Central memory CD8-positive, alpha-beta T cell (primary cell): ENCODE results near the gene TCF7.

Experiments used
- ATAC-seq: fragments of 150-1000 bp; cut with Tn5 transposase; replicated peaks from 2 replicates; pipeline ENCODE4 v1.10.0; 2022; ENCODE audit warnings: mild to moderate bottlenecking, moderate FRiP score, moderate number of reproducible peaks; ENCODE audit not compliant: poor library complexity, severe bottlenecking; ENCODE audit errors: extremely low read depth
- DNase-seq, 2 donors: peaks; one replicate each; pipeline ENCODE4 v3.0.0; 2021; ENCODE audit warnings: low spot score in 2 of 2
- H3K27ac Mint-ChIP-seq: one replicate; pipeline ENCODE4 v1.8.0; 2022; ENCODE audit warnings: low read depth, mild to moderate bottlenecking, moderate library complexity, mixed read lengths
- H3K27me3 Mint-ChIP-seq: one replicate; pipeline ENCODE4 v1.8.0; 2022; ENCODE audit warnings: mixed read lengths
- H3K36me3 Mint-ChIP-seq: one replicate; pipeline ENCODE4 v1.8.0; 2022; ENCODE audit warnings: mild to moderate bottlenecking, moderate library complexity, mixed read lengths; ENCODE audit not compliant: insufficient read depth
- H3K4me1 Mint-ChIP-seq: one replicate; pipeline ENCODE4 v1.8.0; 2022; ENCODE audit warnings: mixed read lengths
- H3K4me3 Mint-ChIP-seq: one replicate; pipeline ENCODE4 v1.8.0; 2022; ENCODE audit warnings: mild to moderate bottlenecking, moderate library complexity, mixed read lengths
- H3K9me3 Mint-ChIP-seq: one replicate; pipeline ENCODE4 v1.8.0; 2022; ENCODE audit warnings: mixed read lengths

The TCF7 gene

GRCh38 chr5:134113902-134114875, at the start of gene TCF7:
TCF7 (plus strand) TSS chr5:134114681; CDS start chr5:134114907, 226 bp downstream.
- DNase-seq: peak; percentile 59 to 63
- peak; percentile 65 for ATAC-seq

GRCh38 chr5:134069553-134069952, 44.9 kb upstream of the TCF7 start:
- Mint-ChIP-seq H3K36me3 (peaks cover 4% of the 10 kb centered on the region), H3K27me3 (peaks cover 13% of the 10 kb centered on the region), H3K4me3 (no peak overlapping the region), H3K27ac (no peak overlapping the region), H3K4me1 (peaks cover 22% of the 10 kb centered on the region), H3K9me3 (no peaks in the 10 kb centered on the region)
- ATAC-seq (no peak), DNase-seq (no peak)

More at GRCh38 chr5:134113902-134114875, at the start of gene TCF7:
- Mint-ChIP-seq H3K4me1 (peaks cover 57% of the 10 kb centered on the region), H3K27ac (peak within 1 kb of the TSS; percentile 94), H3K9me3 (no peaks in the 10 kb centered on the region), H3K36me3 (peaks cover 50% of the 10 kb centered on the region), H3K27me3 (no peaks in the 10 kb centered on the region), H3K4me3 (peak within 1 kb of the TSS; percentile 88)

GRCh38 chr5:134070725-134071613, 43.5 kb upstream of the TCF7 start:
- no peak for DNase-seq
- H3K27me3 Mint-ChIP-seq: peaks cover 13% of the 10 kb centered on the region

GRCh38 chr5:134071614-134072207, 42.8 kb upstream of the TCF7 start:
- Mint-ChIP-seq H3K9me3 (no peaks in the 10 kb centered on the region), H3K27ac (no peak overlapping the region), H3K4me1 (peaks cover 22% of the 10 kb centered on the region), H3K27me3 (peaks cover 13% of the 10 kb centered on the region), H3K36me3 (peaks cover 4% of the 10 kb centered on the region), H3K4me3 (peak overlapping the region; percentile 68)
- ATAC-seq: no peak
- DNase-seq: no peak

More at GRCh38 chr5:134070725-134071613, 43.5 kb upstream of the TCF7 start:
- H3K27ac Mint-ChIP-seq: no peak overlapping the region
- peak; percentile 41 for ATAC-seq
- H3K4me1 Mint-ChIP-seq: peaks cover 22% of the 10 kb centered on the region
- H3K4me3 Mint-ChIP-seq: peak overlapping the region; percentile 68
- H3K36me3 Mint-ChIP-seq: peaks cover 4% of the 10 kb centered on the region
- no peaks in the 10 kb centered on the region for H3K9me3 Mint-ChIP-seq

GRCh38 chr5:134072471-134073210, 41.8 kb upstream of the TCF7 start:
- ATAC-seq: no peak
- DNase-seq: no peak
- peaks cover 4% of the 10 kb centered on the region for H3K36me3 Mint-ChIP-seq
- H3K9me3 Mint-ChIP-seq: no peaks in the 10 kb centered on the region
- no peak overlapping the region for H3K4me3 Mint-ChIP-seq
- H3K4me1 Mint-ChIP-seq: peaks cover 22% of the 10 kb centered on the region
- H3K27ac Mint-ChIP-seq: no peak overlapping the region
- H3K27me3 Mint-ChIP-seq: peaks cover 13% of the 10 kb centered on the region

GRCh38 chr5:134073404-134073803, 41.1 kb upstream of the TCF7 start:
- no peak for DNase-seq
- no peak for ATAC-seq
- H3K27ac Mint-ChIP-seq: no peak overlapping the region
- no peaks in the 10 kb centered on the region for H3K9me3 Mint-ChIP-seq
- H3K4me3 Mint-ChIP-seq: no peak overlapping the region
- H3K27me3 Mint-ChIP-seq: peaks cover 13% of the 10 kb centered on the region
- H3K36me3 Mint-ChIP-seq: peaks cover 2% of the 10 kb centered on the region
- peaks cover 23% of the 10 kb centered on the region for H3K4me1 Mint-ChIP-seq

- Mint-ChIP-seq H3K27me3 (peaks cover 5% of the 10 kb centered on the region), H3K27ac (no peak overlapping the region), H3K36me3 (no peaks in the 10 kb centered on the region), H3K4me3 (no peak overlapping the region), H3K4me1 (peaks cover 28% of the 10 kb centered on the region), H3K9me3 (no peaks in the 10 kb centered on the region)
- ATAC-seq (no peak), DNase-seq (no peak)
Measured at GRCh38 chr5:134075102-134075501, 39.4 kb upstream of the TCF7 start.

GRCh38 chr5:134077926-134078580, 36.4 kb upstream of the TCF7 start:
- H3K36me3 Mint-ChIP-seq: no peaks in the 10 kb centered on the region
- DNase-seq: no peak
- no peak for ATAC-seq
- H3K27me3 Mint-ChIP-seq: no peaks in the 10 kb centered on the region
- H3K4me1 Mint-ChIP-seq: peaks cover 15% of the 10 kb centered on the region
- H3K9me3 Mint-ChIP-seq: no peaks in the 10 kb centered on the region
- no peak overlapping the region for H3K27ac Mint-ChIP-seq
- no peak overlapping the region for H3K4me3 Mint-ChIP-seq

- Mint-ChIP-seq H3K4me3 (peak overlapping the region; percentile 25), H3K27me3 (no peaks in the 10 kb centered on the region), H3K36me3 (no peaks in the 10 kb centered on the region), H3K4me1 (peaks cover 15% of the 10 kb centered on the region), H3K9me3 (no peaks in the 10 kb centered on the region), H3K27ac (no peak overlapping the region)
- ATAC-seq (peak; percentile 40), DNase-seq (no peak)
Measured at GRCh38 chr5:134079748-134080581, 34.5 kb upstream of the TCF7 start.

GRCh38 chr5:134082264-134082992, 32.1 kb upstream of the TCF7 start:
- no peak overlapping the region for H3K27ac Mint-ChIP-seq
- no peak for DNase-seq

More at GRCh38 chr5:134082264-134082992, 32.1 kb upstream of the TCF7 start:
- peaks cover 7% of the 10 kb centered on the region for H3K36me3 Mint-ChIP-seq
- no peaks in the 10 kb centered on the region for H3K27me3 Mint-ChIP-seq
- H3K4me1 Mint-ChIP-seq: peaks cover 30% of the 10 kb centered on the region
- ATAC-seq: no peak
- H3K4me3 Mint-ChIP-seq: no peak overlapping the region
- H3K9me3 Mint-ChIP-seq: no peaks in the 10 kb centered on the region
